ENCODE results near the gene GUK1. TPM values are rescaled to one million over a fixed set of nuclear protein-coding genes. Genes with fewer than 3 reads are reported as not detected.

Gene GUK1
- polyA plus RNA-seq, 3 donors = 262 to 391 (median 316) TPM

DNA sequence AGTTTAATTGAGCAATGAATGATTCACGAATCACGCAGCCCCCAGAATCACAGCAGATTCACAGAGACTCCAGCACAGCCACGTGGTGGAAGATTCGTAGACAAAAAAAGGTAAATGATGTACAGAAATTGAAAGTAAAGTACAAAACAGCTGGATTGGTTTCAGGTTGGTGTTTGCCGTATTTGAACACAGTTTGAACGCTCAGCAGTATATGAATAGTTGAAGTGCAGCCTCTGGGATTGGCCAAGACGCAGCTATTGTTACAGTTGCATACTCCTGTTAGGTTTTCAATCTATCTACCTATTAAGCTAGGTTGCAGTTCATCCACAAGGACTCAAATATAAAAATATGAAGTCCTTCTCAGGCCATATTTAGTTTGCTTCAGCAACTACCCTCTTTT is 27.9 kb upstream of the GUK1 start:
- Histone ChIP-seq H3K4me2 (replicated peaks; ENCODE audit: extremely low read depth, low read length, poor library complexity, severe bottlenecking) (no peak overlapping the region), H3K9me3 (replicated peaks in 1 of 2; ENCODE audit: control insufficient read depth in 1 of 2, insufficient read depth in 1 of 2, low read length in 2 of 2) (no peaks in the 10 kb centered on the region), H2AFZ (ENCODE audit: insufficient read depth, low read depth, low read length, poor library complexity, severe bottlenecking) (no peak overlapping the region), H3K9ac (ENCODE audit: insufficient read depth, low read length, poor library complexity, severe bottlenecking) (no peak overlapping the region), H3K4me1 (ENCODE audit: control insufficient read depth in 1 of 2, insufficient read depth in 2 of 2, low read length in 2 of 2) (peaks cover 19 to 35% of the 10 kb centered on the region in 2 donors), H3K27me3 (ENCODE audit: control insufficient read depth in 2 of 2, insufficient read depth in 2 of 2, low read length in 2 of 2) (no peaks in the 10 kb centered on the region), H3K36me3 (replicated peaks in 1 of 2; ENCODE audit: control insufficient read depth in 1 of 2, insufficient read depth in 2 of 2, low read length in 2 of 2) (peaks cover 0 to 7% of the 10 kb centered on the region in 2 donors), H3K27ac (ENCODE audit: low read depth in 1 of 2, low read length in 2 of 2) (no peak overlapping the region), H4K20me1 (ENCODE audit: insufficient read depth, low read length) (no peaks in the 10 kb centered on the region), H3K79me2 (ENCODE audit: insufficient read depth, low read length) (peaks cover 23% of the 10 kb centered on the region), H3K4me3 (replicated peaks in 1 of 3; ENCODE audit: low read depth in 2 of 3, low read length in 3 of 3) (no peak overlapping the region)
- Mint-ChIP-seq H3K4me3 (no peak overlapping the region), H3K27ac (no peak overlapping the region), H3K9me3 (peaks cover 1 to 13% (median 6%) of the 10 kb centered on the region in 7 donors), H3K4me1 (peaks cover 29% of the 10 kb centered on the region), H3K27me3 (ENCODE audit: low read depth in 3 of 3) (peaks cover 0 to 1% (median 0%) of the 10 kb centered on the region in 3 donors), H3K36me3 (peaks cover 2 to 6% of the 10 kb centered on the region in 2 donors)
- no peak for DNase-seq
- 89% methylated on average over 3 of the region's 7 CpGs for WGBS (ENCODE audit: insufficient coverage)
- TF ChIP-seq, protein P1, sequence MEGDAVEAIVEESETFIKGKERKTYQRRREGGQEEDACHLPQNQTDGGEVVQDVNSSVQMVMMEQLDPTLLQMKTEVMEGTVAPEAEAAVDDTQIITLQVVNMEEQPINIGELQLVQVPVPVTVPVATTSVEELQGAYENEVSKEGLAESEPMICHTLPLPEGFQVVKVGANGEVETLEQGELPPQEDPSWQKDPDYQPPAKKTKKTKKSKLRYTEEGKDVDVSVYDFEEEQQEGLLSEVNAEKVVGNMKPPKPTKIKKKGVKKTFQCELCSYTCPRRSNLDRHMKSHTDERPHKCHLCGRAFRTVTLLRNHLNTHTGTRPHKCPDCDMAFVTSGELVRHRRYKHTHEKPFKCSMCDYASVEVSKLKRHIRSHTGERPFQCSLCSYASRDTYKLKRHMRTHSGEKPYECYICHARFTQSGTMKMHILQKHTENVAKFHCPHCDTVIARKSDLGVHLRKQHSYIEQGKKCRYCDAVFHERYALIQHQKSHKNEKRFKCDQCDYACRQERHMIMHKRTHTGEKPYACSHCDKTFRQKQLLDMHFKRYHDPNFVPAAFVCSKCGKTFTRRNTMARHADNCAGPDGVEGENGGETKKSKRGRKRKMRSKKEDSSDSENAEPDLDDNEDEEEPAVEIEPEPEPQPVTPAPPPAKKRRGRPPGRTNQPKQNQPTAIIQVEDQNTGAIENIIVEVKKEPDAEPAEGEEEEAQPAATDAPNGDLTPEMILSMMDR (IDR thresholded peaks at IDR 0.05) = no peak
- intact Hi-C loops (cut with micrococcal nuclease) = loop anchor here in 1 of 2 donors (5.0 kb wide), 1 partner anchor 345 kb away; a partner anchor contains a TSS

GRCh38 chr1:228112617-228113016 is 27.5 kb upstream of the GUK1 start:
- WGBS (ENCODE audit: insufficient coverage) = no CpG with 5 or more reads among the region's 1 CpG
- Histone ChIP-seq H3K4me3 (replicated peaks in 1 of 3; ENCODE audit: low read depth in 2 of 3, low read length in 3 of 3) (no peak overlapping the region), H3K9ac (ENCODE audit: insufficient read depth, low read length, poor library complexity, severe bottlenecking) (no peak overlapping the region), H3K27ac (ENCODE audit: low read depth in 1 of 2, low read length in 2 of 2) (no peak overlapping the region), H4K20me1 (ENCODE audit: insufficient read depth, low read length) (no peaks in the 10 kb centered on the region), H3K27me3 (ENCODE audit: control insufficient read depth in 2 of 2, insufficient read depth in 2 of 2, low read length in 2 of 2) (no peaks in the 10 kb centered on the region), H3K79me2 (ENCODE audit: insufficient read depth, low read length) (peaks cover 19% of the 10 kb centered on the region), H3K4me1 (ENCODE audit: control insufficient read depth in 1 of 2, insufficient read depth in 2 of 2, low read length in 2 of 2) (peaks cover 19 to 33% of the 10 kb centered on the region in 2 donors), H3K36me3 (replicated peaks in 1 of 2; ENCODE audit: control insufficient read depth in 1 of 2, insufficient read depth in 2 of 2, low read length in 2 of 2) (peaks cover 0 to 2% of the 10 kb centered on the region in 2 donors), H3K4me2 (replicated peaks; ENCODE audit: extremely low read depth, low read length, poor library complexity, severe bottlenecking) (no peak overlapping the region), H3K9me3 (replicated peaks in 1 of 2; ENCODE audit: control insufficient read depth in 1 of 2, insufficient read depth in 1 of 2, low read length in 2 of 2) (no peaks in the 10 kb centered on the region), H2AFZ (ENCODE audit: insufficient read depth, low read depth, low read length, poor library complexity, severe bottlenecking) (no peak overlapping the region)
- Mint-ChIP-seq H3K36me3 (peaks cover 0 to 2% of the 10 kb centered on the region in 2 donors), H3K27ac (no peak overlapping the region), H3K4me1 (peaks cover 29% of the 10 kb centered on the region), H3K9me3 (peaks cover 3 to 17% (median 6%) of the 10 kb centered on the region in 7 donors), H3K4me3 (no peak overlapping the region), H3K27me3 (ENCODE audit: low read depth in 3 of 3) (peaks cover 0 to 1% (median 0%) of the 10 kb centered on the region in 3 donors)
- intact Hi-C loops (cut with micrococcal nuclease) = loop anchor here in 1 of 2 donors (5.0 kb wide), 1 partner anchor 345 kb away; a partner anchor contains a TSS
- TF ChIP-seq, protein P1 (IDR thresholded peaks at IDR 0.05) = no peak
- no peak for DNase-seq
